ENCODE measurements around the gene FZR1. TPM values are rescaled to one million over a fixed set of nuclear protein-coding genes. Genes with fewer than 3 reads are reported as not detected.

FZR1 gene
- total and polyA plus RNA-seq, 9 of the 15 experiments (the other 6 are each of a cell fraction or from before 2014, with no cell fraction given), result 0.18 to 48.0 (median 22.2) TPM

DNA sequence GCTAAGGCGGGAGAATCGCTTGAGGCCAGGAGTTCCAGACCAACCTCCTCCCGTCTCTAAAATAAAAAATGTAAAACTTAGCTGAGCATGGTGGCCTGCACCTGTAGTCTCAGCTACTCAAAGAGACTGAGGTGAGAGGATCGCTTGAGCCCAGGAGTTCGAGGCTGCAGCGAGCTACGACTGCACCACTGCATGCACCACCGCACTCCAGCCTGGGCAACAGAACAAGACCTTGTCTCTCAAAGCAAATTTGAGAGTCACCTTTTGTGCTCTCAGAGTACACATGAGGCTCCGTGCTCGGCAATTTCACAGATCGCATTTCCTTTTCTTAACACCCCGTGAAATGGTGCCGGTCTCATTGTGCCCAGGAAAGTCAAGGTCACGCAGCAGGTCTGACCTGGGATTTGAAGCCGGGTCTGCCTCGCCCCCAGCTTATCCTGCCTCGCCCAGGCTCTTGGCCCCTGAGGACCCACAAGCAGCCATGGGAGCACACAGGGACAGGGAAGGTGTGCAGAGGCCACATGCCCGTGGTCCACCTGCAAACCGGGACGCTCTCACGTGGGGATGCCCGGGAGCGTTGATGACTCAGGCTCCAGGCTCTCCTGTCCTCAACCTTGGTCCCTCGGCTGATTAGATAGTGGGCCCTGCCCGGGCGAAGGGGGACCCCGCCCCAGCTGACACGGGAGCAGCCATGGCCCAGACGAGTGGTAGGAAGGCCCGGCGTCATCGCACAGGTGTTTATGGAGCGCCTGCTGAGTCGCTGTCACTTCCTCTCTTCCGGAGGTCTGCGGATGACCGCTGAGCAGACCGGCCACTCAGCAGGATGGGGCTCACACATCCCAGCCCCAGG, 24.6 kb upstream of the FZR1 start:
- intact Hi-C loops (cut with micrococcal nuclease), result no loop called here
- in situ Hi-C loops (cut with MboI), result no loop called here
- H3K79me2 ChIP-seq (ENCODE audit: control insufficient read depth, insufficient read depth, low read length), result no peaks in the 10 kb centered on the region
- H3K9me1 ChIP-seq (ENCODE audit: control insufficient read depth, insufficient read depth, low read length), result no peaks in the 10 kb centered on the region
- FAIRE-seq (no peak), DNase-seq (ENCODE audit: extremely low read depth in 1 of 4, low spot score in 3 of 4) (peak; percentile 24 to 43 (median 36)), ATAC-seq (no peak)
- H3K4me2 ChIP-seq (ENCODE audit: insufficient read depth, low read length), result 0 out of 2 replicates have a peak overlapping the region, but pooled peaks have one; percentile 17
- no peaks in the 10 kb centered on the region for H3K9me3 ChIP-seq (replicated peaks; ENCODE audit: control insufficient read depth, insufficient read depth, low read depth, low read length)
- no peak overlapping the region for H3K27ac ChIP-seq (ENCODE audit: extremely low read depth, low read depth, low read length)
- H3K36me3 ChIP-seq (ENCODE audit: control insufficient read depth, insufficient read depth, low read length), result no peaks in the 10 kb centered on the region
- H3K4me1 ChIP-seq (replicated peaks in 1 of 2; ENCODE audit: control insufficient read depth in 2 of 2, insufficient read depth in 2 of 2, low read length in 2 of 2), result peaks cover 11 to 45% of the 10 kb centered on the region in 2 experiments
- peaks cover 21 to 27% of the 10 kb centered on the region in 2 experiments; a peak in 4 of 5 replicates for H3K27me3 ChIP-seq (ENCODE audit: control insufficient read depth in 2 of 2, insufficient read depth in 2 of 2, low read length in 2 of 2)
- peaks cover 8% of the 10 kb centered on the region; the same call in 1 of the 2 replicates for H4K20me1 ChIP-seq (replicated peaks; ENCODE audit: control insufficient read depth, insufficient read depth, low read length)
- WGBS (ENCODE audit: insufficient coverage, low coverage, missing lambda C conversion rate), result 26% methylated on average over 31 of the region's 38 CpGs
- peak overlapping the region in 1 of 2 experiments; percentile 67; a peak in 1 of 4 replicates for H3K9ac ChIP-seq (ENCODE audit: insufficient read depth in 1 of 2, low read depth in 2 of 2, low read length in 2 of 2)
- CTCF ChIA-PET (ENCODE audit: low intra/inter-chr PET ratio), result no interaction called here
- POLR2A ChIA-PET, result no interaction called here
- H3K4me3 ChIP-seq, result no peak overlapping the region
- BruUV-seq (replicated peaks), result no TSS peak
- no peak overlapping the region for H2AFZ ChIP-seq (ENCODE audit: low read depth, low read length)
- TF ChIP-seq, protein P1, sequence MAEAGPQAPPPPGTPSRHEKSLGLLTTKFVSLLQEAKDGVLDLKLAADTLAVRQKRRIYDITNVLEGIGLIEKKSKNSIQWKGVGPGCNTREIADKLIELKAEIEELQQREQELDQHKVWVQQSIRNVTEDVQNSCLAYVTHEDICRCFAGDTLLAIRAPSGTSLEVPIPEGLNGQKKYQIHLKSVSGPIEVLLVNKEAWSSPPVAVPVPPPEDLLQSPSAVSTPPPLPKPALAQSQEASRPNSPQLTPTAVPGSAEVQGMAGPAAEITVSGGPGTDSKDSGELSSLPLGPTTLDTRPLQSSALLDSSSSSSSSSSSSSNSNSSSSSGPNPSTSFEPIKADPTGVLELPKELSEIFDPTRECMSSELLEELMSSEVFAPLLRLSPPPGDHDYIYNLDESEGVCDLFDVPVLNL (CRISPR knock-in tag; IDR thresholded peaks at IDR 0.05; ENCODE audit: low read depth), result no peak
- TF ChIP-seq, protein P2, sequence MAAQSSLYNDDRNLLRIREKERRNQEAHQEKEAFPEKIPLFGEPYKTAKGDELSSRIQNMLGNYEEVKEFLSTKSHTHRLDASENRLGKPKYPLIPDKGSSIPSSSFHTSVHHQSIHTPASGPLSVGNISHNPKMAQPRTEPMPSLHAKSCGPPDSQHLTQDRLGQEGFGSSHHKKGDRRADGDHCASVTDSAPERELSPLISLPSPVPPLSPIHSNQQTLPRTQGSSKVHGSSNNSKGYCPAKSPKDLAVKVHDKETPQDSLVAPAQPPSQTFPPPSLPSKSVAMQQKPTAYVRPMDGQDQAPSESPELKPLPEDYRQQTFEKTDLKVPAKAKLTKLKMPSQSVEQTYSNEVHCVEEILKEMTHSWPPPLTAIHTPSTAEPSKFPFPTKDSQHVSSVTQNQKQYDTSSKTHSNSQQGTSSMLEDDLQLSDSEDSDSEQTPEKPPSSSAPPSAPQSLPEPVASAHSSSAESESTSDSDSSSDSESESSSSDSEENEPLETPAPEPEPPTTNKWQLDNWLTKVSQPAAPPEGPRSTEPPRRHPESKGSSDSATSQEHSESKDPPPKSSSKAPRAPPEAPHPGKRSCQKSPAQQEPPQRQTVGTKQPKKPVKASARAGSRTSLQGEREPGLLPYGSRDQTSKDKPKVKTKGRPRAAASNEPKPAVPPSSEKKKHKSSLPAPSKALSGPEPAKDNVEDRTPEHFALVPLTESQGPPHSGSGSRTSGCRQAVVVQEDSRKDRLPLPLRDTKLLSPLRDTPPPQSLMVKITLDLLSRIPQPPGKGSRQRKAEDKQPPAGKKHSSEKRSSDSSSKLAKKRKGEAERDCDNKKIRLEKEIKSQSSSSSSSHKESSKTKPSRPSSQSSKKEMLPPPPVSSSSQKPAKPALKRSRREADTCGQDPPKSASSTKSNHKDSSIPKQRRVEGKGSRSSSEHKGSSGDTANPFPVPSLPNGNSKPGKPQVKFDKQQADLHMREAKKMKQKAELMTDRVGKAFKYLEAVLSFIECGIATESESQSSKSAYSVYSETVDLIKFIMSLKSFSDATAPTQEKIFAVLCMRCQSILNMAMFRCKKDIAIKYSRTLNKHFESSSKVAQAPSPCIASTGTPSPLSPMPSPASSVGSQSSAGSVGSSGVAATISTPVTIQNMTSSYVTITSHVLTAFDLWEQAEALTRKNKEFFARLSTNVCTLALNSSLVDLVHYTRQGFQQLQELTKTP (IDR thresholded peaks at IDR 0.05; ENCODE audit: low read depth in 1 of 2, partially characterized antibody in 2 of 2), result no peak
- no peak for TF ChIP-seq SP1 (CRISPR knock-in tag; IDR thresholded peaks at IDR 0.05)
- no peak for TF ChIP-seq NR2C1 (IDR thresholded peaks at IDR 0.05)
- TF ChIP-seq NR2C1 (tag; IDR thresholded peaks at IDR 0.05), result no peak
- no peak for TF ChIP-seq ZNF586 (CRISPR knock-in tag; conservative IDR thresholded peaks at IDR 0.05)
- no peak for TF ChIP-seq CREB1 (IDR thresholded peaks at IDR 0.05)
- TF ChIP-seq CREB1 (CRISPR knock-in tag; IDR thresholded peaks at IDR 0.05), result no peak
- TF ChIP-seq NUFIP1 (IDR thresholded peaks at IDR 0.05; ENCODE audit: partially characterized antibody), result no peak
- TF ChIP-seq, protein P3, sequence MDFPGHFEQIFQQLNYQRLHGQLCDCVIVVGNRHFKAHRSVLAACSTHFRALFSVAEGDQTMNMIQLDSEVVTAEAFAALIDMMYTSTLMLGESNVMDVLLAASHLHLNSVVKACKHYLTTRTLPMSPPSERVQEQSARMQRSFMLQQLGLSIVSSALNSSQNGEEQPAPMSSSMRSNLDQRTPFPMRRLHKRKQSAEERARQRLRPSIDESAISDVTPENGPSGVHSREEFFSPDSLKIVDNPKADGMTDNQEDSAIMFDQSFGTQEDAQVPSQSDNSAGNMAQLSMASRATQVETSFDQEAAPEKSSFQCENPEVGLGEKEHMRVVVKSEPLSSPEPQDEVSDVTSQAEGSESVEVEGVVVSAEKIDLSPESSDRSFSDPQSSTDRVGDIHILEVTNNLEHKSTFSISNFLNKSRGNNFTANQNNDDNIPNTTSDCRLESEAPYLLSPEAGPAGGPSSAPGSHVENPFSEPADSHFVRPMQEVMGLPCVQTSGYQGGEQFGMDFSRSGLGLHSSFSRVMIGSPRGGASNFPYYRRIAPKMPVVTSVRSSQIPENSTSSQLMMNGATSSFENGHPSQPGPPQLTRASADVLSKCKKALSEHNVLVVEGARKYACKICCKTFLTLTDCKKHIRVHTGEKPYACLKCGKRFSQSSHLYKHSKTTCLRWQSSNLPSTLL (IDR thresholded peaks at IDR 0.05), result no peak
- TF ChIP-seq LEF1 (IDR thresholded peaks at IDR 0.05), result no peak
- no peak for TF ChIP-seq ZNF830 (CRISPR knock-in tag; IDR thresholded peaks at IDR 0.05)
- TF ChIP-seq CBX3 (IDR thresholded peaks at IDR 0.05; ENCODE audit: borderline replicate concordance in 1 of 2, low read length in 2 of 2), result no peak
